GM15510 (cell line): ENCODE data around the gene KCNA10.

ENCODE experiments used
- POLR2A ChIP-seq: IDR thresholded peaks from 3 replicates; pipeline ENCODE4 v1.6.1; 2011; ENCODE audit warnings: borderline replicate concordance; ENCODE audit not compliant: insufficient read length; ENCODE audit errors: extremely low read depth

Gene KCNA10

DNA sequence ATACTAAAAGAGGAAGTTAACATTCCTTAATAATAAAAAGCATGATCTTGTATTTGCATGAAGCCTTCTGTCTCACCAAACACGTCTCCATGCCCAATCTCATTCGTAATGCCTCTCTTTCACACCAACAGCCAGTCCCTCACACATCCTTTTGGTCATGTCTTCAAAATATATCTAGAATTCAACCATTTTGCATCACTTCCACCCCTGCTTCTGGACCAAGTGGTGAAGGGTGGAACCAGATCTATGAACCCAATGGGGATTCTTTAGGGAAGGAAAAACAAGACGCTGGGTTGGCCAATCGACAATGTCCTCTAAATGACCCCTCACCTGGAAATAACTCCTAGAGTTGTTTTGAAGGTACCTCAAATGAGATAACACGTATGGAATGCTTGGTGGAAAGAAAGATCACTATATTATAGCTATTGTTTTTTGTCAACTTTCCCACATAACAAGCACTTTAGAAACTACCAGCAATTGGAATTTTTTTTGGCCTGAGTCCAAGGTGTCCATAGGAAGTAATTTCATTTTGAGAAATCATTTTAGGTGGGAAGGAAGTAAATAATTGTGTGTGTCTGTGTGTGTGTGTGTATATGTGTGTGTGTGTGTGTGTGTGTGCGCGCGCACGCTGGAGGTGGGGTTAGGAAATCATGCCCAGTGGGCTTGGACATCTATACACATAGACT, at the start of gene KCNA10:
TSS of gene KCNA10 (minus strand) at position 51 of the 686 bp plus-strand sequence. CDS start 388 bp downstream, outside the sequence.
- no peak for TF ChIP-seq POLR2A

DNA sequence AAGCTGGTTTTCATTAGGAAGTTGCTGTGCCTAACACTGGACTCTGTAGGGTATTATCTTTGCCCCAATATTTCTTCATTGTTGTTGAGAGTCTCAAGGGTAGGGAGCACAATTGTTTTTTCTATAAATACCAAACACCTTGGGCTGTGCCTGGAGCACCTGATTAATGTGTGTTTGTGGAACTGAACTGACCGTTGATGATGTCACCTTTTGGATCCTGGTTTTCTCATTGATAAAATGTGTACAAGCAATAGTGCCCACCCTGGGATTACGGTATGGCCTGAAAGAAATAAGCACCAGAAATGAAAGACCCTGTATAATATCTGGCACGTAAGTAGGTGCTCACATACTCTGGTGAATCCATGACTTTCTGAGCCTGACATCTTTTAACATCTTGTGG, 47.9 kb upstream of the KCNA10 start:
- no peak for TF ChIP-seq POLR2A

DNA sequence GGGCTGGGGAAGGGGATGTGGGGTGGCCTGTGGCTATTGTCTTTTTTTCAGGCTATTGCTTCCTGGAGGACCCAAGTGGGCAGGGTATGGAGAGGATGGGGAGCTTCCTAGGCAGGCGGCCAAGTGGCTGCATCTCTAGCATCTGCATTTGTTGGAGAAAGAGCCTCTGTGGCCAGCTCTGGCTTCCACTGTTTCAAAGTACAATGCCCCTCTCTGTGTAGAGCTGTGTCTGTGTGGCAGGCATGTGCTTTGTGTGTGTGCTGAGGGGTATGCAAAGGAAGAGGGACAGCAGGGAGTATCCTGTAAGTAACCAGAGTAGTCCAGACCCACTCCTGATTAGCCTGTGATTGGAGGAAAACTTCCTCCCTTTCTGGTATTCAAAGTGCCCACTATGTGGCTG, 46.6 kb upstream of the KCNA10 start:
- no peak for TF ChIP-seq POLR2A

DNA sequence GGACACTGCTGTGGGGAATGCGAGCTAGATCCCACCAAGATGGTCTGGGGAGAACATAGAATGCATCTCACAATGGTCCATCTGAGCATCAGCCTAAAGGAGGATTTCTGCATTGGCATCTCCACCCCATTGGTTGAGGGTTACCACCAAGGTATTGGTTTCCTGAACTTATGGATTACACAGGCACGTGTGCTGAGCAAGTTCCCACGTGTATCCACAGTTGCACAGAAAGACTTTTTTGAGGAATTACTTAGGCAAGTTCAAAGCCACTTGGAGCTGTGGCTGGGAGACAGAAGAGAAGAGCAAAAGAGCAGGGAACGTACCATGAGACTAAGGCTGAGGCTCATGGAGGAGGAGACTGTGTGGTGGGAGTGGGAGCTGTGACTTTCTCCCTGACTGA, 44.1 kb upstream of the KCNA10 start:
- no peak for TF ChIP-seq POLR2A

DNA sequence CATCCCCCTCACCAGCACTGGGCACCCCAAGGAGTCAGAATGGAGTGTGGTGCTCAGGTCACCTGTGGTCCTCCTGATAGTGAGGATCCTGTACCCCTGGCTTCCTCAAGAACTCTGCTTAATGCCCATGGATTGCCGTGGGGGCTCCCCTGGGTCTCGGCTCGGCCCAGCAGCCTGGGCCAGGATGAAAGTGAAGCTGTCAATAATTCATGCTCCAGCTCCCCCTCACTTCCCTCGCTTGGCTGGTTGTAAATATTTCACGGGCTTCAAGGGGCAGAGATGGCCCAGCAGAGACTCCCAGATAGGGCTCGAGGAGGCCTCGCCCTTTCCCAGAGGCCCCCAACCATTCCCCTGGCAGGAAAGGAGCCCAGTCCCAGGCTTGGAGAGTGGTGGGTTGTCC, 42.6 kb upstream of the KCNA10 start:
- TF ChIP-seq POLR2A = no peak

DNA sequence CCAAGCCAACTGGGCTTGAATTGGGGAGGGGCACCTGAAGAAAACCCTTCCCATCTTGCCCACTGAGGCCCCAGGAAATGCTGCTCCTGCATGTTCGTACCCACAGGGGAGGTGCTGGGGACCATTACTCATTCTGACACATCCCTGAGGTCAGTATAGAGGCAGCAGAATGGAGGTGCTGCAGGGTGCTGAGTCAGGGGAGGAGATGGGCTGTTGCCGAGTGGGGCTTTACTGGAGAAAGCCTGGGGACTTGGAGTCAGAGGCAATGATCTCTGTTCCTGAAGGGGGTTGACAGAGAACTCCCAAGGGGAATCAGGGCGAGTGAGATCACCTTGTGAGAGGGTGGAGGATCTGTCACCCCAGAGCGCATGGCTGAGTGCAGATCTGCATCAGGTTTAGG, 40.2 kb upstream of the KCNA10 start:
- TF ChIP-seq POLR2A = no peak

DNA sequence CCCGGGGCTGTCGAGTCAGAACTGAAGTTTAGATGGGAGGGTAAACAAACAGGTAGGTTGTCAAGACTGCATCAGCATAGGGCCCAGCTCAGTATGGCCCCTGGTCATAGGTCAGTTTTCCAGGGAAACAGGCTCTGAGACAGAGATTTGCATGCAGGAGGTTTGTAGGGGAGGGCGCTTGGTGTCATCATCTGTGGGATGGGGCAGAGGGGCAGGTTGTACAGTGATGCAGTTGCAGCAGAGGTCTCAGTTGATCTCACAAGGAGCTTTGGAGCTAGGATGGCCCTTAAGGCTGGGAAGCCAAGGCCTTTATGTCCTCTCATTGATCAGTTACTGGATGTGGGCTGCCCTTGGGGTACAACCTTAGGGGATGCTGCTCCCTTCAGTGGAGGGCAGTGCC, 38.5 kb upstream of the KCNA10 start:
- no peak for TF ChIP-seq POLR2A

DNA sequence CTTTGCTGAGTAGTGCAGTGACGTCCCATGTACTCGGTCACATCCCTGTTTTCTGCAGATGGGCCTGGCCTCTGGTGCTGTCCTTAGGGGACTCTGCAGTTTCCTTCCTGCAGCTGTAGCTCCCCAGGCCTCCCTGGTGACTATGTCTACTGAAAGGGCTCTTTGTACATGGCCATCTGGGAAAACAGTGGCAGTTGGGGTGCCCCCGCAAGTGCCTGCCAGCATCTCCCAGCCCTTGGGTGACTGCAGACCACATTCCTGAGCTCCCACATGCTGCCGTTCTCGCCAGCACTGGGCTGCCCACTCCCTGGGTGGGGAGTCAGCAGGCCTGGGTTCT, 37.5 kb upstream of the KCNA10 start:
- TF ChIP-seq POLR2A = no peak

DNA sequence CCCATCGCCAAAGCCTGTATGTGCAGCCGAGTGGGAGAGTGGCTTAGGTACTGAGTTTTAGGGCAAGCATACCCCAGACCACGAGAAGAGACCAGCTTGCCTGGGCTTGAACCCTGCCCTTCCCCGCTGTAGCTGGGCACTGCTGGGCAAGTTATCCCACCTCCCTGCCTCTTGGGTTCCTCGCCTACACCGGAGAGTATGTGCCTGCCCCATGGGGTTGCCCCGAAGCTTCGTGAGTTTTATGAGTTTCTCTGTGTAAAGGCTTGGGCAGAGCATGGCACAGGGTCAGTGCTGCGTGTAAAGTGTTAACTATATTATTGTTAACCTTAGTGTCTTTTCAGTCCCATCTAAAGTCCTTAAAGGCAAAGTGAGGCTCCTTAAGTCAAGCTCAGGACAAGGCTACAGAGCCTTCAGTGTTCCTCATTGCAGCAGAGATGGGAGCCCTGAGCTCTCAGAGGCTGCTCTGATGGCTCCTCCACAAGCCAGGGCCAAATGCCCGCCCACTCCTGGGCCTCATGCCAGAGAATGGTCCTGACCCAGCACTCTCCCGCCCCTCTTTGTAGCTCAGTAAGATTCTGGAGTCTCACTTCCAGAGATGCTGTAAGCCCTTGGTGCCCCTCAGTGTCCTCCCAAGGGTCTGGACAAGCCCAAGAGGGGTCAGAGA, 37.0 kb upstream of the KCNA10 start:
- no peak for TF ChIP-seq POLR2A

DNA sequence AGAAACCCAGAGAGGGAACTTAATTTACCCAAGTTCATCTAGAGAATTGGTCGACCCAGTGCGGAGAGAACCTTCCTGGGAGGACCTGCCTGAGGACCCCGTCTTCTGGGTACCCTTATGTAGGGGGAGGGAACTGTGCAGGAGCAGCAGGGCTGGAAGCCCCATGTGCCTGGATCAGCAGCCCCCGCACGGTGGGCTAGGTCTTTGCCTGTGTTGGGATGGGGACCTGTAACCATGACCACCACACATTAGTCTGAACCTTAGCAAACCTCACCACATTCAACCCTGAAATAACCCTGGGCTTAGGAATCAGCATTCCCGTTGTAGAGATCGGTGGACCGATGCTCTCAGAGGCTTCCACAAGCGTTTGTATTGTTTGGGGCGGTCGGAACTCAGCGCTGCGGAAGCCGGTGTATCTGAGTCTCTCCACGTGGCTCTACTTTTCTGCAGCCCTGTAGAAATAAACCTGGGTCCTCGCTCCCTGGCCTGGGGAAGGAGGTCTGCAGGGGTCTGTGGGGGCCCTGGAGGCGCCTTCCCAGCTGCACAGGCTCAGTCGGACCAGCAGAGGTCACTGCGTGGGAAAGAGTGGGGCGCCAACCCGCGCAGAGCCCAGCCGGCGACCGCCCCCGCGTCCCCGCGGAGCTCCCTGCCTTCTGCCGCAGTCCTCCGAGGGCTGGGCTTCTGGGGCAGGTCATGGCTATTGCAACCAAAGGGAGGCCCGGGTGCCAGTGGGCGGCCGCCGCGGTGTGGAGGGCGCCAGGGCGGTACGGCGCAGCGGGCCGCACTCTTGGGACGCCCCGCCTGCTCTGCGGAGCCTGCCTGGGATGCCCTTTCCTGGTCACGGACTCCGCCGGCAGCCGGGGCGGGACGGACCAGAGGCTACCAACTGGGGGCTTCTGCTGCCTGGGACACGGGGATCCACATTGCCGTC, 36.2 kb upstream of the KCNA10 start:
- TF ChIP-seq POLR2A = no peak

DNA sequence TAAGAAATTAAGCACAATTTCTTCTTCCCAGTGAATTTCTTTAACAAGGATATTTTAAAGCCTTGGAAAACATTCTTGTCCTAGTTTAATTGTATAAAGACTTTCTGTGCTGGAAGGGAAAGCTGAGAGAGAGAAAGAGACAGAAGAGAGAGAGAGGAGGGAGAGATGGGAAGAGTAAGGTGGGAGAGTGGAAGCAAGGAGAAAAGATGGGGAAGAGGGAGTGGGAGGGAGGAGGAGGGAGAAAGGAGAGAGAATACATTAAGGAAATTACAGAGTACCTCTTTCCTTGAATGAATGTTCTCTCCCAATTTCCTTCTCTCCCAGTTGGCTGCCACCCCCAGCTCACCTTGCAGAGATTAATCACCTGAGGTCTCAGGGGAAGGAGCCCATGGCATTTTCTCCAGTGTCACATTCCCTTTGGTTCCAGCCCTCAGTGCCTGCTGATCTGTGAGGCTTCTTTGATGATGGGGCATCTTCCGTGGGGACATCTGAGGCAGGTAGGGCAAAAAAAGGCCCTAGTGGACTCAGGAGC, 32.4 kb upstream of the KCNA10 start:
- TF ChIP-seq POLR2A = no peak

DNA sequence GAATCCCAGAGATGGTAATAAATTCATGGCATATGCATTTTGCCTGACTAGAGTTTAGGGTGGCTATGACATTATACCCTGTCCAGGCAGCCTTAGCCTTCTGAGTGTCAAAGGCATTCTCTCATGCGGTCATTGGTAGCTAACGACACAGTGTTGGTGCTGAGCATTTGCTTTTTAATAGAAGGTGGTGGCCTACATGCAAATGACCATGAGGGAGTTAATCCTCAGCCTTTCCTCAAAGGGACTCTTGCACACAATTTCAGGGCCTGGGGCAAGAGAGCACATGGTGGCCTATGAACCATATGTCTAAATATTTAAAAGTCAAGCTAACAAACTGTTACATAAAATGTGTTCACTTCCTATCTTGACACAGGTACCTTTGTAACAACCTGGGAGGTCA, 30.9 kb upstream of the KCNA10 start:
- no peak for TF ChIP-seq POLR2A

DNA sequence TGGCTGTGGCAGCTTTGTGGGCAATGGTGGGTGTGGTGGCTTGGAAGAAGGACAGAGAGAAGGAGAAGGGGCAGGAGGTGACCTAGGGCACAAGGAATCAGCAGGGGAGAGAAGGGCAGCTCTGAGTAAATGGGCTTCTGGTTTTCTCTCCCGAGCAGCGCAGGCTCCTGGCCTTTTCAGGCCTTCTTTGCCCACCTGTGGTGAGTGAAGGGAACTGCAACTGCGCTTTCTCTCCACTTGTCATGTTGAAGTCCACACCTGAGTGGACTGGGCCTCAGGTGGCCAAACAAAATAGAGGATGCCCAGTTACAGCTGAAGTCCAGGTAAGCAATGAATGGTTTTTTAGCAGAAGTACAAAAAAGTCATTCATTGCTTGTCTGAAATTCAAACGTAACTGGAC, 29.4 kb upstream of the KCNA10 start:
- TF ChIP-seq POLR2A = no peak

DNA sequence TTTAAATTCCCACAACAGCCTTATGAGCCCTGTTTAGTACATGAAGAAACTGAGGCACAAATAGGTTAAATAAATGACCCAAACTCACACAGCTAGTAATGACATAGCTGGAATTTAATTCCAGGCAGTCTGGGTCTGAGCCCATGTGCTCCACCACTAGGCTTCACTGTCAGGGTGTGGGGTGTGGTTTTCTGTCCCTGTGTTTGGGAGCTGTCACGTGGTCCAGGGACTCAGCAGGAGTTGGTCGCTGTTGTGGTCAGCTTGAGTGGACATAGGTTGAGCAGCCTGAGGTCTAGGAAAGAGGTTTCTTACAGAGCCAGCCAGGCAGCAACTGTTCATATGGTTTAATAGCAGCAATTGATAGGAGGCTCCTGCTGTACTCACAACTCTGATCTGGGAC, 28.0 kb upstream of the KCNA10 start:
- no peak for TF ChIP-seq POLR2A

DNA sequence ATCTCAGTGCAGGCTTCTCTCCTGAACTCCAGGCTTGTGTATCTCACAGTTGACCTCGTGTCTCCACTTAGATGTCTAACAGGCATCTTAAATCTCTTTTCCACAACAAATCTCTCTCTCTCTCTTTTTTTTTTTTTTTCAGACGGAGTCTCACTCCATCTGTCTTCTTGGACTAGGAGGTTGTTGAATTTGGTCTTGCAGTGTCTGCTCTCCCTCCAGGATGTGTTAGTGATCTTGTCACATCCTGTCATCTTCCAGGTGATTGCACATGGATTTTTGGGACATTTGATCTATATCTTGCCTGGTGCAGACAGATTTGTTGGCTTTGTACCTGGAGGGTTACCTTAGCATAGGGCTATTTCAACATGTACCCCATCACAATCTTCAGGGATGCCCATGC, 26.5 kb upstream of the KCNA10 start:
- no peak for TF ChIP-seq POLR2A
